Activated CD8-positive, alpha-beta memory T cell treated with anti-CD3 and anti-CD28 coated beads for 1 hour (primary cell): ENCODE data around the gene DYRK1A.

Experiments used
- DNase-seq, 2 donors: peaks; one replicate each; pipeline ENCODE4 v3.0.0-alpha.2; 2020; ENCODE audit warnings: low read depth in 1 of 2; ENCODE audit errors: extremely low read depth in 1 of 2

DYRK1A gene

GRCh38 chr21:37365517-37366481 is 774 bp upstream of the DYRK1A start:
- no peak for DNase-seq

DNA sequence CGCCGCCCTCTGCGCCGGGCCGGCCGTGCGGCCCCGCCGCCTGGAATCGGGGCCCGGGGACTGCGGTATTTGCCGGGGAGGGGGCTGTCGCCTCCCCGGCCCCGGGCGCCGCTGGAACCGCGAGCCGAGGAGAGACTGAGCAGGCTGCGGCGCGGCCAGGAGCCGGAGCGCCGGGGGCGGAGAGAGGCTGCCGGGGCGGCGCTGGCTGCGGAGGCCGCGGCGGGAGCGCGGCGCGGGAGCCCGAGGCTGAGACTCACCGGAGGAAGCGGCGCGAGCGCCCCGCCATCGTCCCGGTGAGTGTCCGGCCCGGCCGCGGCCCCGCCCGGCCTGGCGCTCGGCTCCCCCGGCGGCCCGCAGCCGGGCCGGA is 746 bp downstream of the DYRK1A start:
- no peak for DNase-seq

GRCh38 chr21:37367703-37368540 is 1.3 kb downstream of the DYRK1A start:
- no peak for DNase-seq

DNA sequence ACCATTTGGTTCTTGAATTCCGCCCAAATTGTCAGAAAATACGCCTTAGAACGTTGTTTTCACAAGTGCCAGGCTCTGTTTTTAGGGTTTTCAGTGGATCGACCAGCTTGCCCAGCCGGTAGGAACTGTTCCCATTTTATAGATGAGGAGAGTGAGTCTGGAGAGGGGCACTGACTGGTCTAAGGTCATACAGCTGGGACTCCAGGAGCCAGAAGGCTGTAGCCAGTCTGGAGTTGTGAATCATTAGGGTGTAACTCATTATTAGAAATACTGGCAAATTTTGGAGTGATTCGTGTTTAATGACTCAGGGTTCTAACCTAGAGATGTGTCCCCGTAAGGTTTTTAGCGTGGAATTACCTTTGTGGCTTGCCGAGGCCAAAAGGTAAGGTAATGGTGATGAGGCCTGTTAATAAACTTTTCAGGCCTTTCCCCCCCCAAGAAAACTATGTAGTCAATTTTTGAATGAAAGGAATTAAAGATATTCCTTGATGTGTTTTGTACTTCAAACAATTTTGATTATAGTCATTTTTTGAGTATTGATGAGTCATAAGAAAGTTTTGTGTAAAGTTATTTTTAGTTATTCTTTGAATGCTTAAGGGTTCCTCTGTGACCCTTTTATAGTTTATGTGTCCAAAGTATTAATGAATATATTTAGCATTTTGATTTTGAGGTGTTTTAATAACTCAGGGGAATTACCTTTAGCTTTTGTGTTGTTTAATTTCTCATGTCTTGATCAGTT is 2.1 kb downstream of the DYRK1A start:
- DNase-seq: no peak

DNA sequence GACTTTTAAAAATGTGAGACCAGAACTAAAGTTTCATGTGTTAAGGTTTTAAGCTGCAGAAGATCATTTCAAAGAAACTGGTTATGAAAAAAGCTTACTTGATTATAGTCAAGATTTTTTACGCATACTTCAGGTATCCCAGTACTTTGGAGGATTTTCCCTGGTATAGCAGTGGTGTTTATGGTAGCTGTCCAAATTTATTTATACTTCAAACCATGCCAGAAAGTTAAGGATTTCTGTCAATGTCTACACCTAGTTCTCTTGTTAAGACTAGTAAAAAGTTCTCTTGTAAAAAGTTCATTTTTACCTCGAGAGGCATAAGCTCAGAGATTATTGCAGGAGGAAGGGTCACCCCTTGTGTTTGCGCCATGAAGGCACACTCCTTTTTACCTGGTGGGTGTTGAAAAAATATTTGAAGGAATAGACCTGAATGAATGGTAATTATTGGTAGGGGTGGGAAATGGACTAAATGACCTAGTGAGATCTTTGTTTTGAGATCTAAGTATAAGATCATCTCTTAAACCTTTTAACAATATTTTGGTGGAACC is 2.8 kb downstream of the DYRK1A start:
- DNase-seq: no peak

DNA sequence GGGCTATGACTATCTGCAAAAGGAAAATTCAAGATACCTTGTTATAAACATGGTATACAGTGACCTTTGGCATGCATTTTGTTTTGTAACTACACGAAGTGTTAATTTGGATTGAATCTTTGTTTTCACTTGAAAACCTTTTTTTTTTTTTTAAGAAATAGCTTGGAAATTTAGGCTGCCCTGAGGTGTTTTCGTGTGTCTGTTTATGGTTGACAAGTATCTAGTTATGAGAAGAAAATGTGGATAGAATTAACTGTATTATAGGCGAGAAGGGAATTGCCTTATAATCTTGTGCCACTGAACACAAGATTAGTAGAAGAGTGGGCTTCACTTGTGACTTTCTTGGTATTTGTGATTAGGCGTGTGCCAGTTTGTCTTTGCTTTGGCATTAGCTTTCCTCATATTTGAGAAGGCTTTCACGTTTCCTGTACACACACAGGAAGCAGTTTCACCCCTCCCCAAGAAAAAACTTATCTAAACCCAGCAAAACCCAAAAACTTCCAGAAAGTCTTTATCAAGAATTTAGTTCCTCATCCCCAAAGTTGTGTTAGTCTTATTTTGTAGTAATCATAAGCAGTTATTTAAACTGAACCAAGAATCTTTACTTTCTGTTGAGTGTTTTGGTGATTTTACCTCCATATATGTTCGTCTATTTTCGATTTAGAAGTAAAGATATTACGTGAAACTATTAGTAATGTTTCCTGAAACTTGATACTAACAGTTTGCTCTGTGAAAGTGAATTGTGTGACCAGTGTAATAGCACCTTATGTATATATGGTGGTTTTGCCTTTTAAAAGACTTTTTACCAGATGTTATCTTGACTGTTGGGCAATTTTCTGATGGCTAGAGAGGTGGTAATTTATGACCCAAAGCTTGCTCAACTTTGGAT is 3.8 kb downstream of the DYRK1A start:
- no peak for DNase-seq

- DNase-seq: no peak
Observed at GRCh38 chr21:37371041-37371397, 4.4 kb downstream of the DYRK1A start.

DNA sequence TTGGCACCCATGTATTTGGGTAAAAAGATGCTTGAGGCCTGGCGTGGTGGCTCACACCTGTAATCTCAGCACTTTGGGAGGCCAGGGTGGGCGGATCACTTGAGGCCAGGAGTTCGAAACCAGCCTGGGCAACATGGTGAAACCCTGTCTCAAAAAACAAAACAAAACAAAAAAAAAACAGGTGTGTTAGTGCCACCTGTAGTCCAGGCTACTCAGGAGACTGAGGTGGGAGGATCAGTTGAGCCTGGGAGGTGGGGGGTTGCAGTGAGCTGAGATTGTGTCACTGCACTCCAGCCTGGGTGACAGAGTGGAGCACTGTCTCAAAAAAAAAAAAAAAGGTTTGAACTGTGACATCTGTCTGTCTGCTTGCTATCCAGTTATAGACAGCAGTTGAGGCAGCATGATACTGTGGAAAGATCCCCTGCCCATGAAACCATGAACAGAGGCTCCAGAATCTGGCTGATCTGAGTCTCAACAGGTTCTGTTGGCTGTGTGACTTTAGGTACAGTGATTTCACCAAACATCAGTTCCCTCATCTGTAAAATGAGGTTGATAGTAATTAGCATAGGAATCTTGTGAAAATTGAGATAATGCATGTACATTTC is 5.7 kb downstream of the DYRK1A start:
- DNase-seq: no peak

DNA sequence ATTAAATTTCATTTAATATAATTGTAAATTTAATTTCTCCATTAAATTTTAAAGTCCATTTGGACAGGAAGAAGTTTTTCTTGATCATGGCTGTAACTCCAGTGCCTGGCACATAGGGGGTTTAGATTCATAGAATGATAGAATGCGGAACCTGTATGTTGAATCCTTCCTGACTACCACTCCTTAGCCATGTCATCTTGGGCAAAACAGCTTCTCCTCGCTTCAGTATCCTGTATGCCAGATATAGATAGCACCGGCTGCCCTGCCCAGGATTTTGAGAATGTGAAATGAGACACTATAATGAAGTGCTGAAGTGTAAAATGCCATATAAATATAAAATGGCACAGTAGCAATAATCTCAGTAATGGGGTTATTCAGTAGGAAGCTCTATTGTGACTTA is 6.4 kb downstream of the DYRK1A start:
- no peak for DNase-seq

DNA sequence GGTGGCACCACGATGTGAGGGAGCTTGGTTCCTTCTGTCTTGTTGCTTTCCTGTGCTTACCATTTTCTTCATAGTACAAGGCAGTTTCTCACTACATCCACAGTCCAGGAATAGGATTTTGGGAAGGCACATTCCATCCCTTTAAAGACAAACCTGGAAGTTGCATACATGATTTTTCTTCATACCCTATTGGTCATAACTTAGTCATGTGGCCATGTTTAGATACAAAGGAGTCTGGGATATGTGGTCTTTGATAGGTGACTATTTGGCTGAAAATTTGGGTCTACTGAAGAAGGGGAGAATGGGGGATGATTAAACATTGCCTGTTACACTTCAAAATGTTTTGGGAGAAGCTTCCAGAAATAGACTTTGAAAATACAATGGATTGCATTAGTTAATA is 7.0 kb downstream of the DYRK1A start:
- DNase-seq: no peak

GRCh38 chr21:37374027-37374426 is 7.5 kb downstream of the DYRK1A start:
- no peak for DNase-seq

DNA sequence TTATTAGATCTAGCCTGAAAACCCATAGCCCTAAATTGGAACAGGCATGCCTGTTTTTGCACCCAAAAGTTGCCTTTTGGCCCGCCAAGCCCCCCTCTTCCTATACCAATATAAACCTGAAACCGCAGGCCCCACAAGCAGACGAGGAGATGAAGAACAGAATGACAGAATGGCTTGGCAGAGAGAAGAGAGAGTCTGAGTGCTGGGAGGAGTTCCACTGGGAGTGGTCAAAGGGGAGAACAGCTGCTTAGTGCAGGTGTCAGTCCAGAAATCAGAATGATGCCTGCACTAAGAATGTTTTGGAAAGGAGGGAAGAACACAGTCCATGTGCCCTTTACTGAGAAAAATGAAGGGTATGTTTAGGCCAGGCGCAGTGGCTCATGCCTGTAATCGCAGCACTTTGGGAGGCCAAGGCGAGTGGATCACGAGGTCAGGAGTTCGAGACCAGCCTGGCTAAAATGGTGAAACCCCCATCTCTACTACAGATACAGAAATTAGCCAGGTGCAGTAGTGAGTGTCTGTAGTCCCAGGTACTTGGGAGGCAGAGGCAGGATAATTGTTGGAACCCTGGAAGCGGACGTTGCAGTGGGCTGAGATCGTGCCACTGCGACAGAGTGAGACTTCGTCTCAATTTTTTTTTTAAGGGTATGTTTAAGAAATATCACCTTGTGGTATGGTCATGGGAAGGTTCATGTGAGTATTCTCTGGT is 9.4 kb downstream of the DYRK1A start:
- no peak for DNase-seq

DNA sequence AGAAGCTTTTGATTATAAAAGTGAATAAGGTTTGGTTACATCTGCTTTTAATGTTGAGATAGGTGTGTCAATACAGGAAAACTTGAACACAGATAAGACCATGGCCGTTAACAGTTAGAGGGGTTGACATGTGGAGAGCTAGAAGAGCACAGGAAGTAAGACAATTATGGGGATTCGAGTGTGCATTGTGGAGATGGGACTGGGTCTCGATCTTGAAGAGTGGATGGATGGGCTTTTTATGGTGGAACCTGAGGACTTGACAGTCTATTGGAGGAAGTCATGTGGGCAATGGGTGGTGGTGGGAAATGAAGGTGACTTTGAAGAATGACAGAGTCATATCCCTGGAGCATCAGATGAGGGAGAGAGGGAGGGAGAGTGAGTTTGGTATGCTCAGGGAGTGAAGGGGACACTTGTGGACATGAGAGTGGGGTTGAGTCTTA is 12.1 kb downstream of the DYRK1A start:
- DNase-seq: no peak

- DNase-seq: no peak
Observed at GRCh38 chr21:37380349-37381323, 14.1 kb downstream of the DYRK1A start.

GRCh38 chr21:37381883-37382585 is 15.5 kb downstream of the DYRK1A start:
- no peak for DNase-seq

DNA sequence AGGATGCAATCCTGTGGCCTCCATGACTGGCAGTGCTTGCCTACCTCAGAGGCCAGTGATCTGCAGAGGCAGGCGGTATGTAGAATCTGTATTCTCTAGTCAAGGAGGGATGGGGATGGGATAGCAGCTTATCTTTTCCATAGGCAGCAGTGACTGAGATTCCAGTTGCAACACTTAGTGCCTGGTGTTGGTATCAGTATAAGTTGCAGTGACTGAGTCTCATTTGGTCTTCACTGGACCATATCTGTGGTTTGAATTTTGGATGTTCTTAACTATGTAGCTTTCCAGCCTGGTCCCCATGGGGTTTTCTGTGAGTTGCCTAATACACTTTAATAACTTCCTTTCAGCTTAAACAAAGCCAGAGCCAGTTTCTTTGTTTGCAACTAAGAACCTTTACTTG is 16.5 kb downstream of the DYRK1A start:
- DNase-seq: no peak

DNA sequence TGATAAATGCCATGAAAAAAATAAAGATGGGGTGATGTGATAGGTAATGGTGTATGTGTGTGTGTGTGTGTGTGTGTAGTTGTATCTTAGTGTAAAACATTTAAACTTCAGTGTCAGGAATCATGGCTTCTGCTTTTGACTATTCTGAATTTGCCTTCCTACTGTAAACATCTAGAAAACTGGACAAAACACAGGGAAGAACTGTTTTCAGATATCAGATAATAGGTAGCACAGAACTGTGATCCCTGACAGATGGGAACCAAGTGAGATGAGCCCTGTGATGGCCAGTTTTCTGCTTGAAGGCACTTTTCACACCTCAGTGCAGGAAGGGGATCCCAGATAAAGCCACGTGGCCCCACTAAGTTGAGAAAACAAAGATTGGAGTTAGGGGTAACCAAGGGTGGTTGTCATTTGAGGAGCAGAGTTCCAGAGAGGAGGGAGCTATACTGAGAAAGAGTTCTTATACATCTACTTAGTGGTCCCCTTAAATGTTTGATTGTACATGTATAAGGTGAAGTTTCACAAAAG is 17.3 kb downstream of the DYRK1A start:
- DNase-seq: no peak
